Measurements from ENCODE around the gene CCL2. TPM values are rescaled to one million over a fixed set of nuclear protein-coding genes. Genes with fewer than 3 reads are reported as not detected.

CCL2 gene
- 8.8 to 14.1 TPM (median 10.2 TPM) in 5 replicates for total RNA-seq (2022; extraction: Qiagen RNA extraction)

GRCh38 chr17:34254651-34255380 lies at the start of gene CCL2:
Gene CCL2, plus strand, starts transcription at chr17:34255285. Its CDS starts 65 bp downstream, at chr17:34255350.

GRCh38 chr17:34269969-34270368 lies 14.9 kb downstream of the CCL2 start, which contains the start of gene CCL7:
Gene CCL7, plus strand, starts transcription at chr17:34270221. Its CDS starts 70 bp downstream, at chr17:34270291.

GRCh38 chr17:34285286-34285792 lies 30.3 kb downstream of the CCL2 start, which contains the start of gene CCL11:
Gene CCL11, plus strand, starts transcription at chr17:34285742. Its CDS starts 67 bp downstream, at chr17:34285809.

Other genes starting within 250 kb of the CCL2 start
- 0.34 to 0.38 TPM in 2 of 5 replicates, not detected in the others for gene CCL7, start 14.9 kb downstream of the CCL2 start, total RNA-seq (2022; extraction: Qiagen RNA extraction)
- not detected in 5 replicates for gene CCL11, start 30.5 kb downstream of the CCL2 start, total RNA-seq (2022; extraction: Qiagen RNA extraction)
- not detected in 5 replicates for gene CCL8, start 64.2 kb downstream of the CCL2 start, total RNA-seq (2022; extraction: Qiagen RNA extraction)
- not detected in 5 replicates for gene CCL13, start 101.2 kb downstream of the CCL2 start, total RNA-seq (2022; extraction: Qiagen RNA extraction)
- not detected in 5 replicates for gene CCL1, start 107.9 kb downstream of the CCL2 start, total RNA-seq (2022; extraction: Qiagen RNA extraction)